Activated CD8-positive, alpha-beta memory T cell treated with anti-CD3 and anti-CD28 coated beads for 1 hour (primary cell): Measurements from ENCODE around the gene NAXD.
"Not testable (repeated sequence)": the region's sequence is repeated elsewhere in the genome, so short reads cannot be mapped to it uniquely, and the experiment has no call there.

Experiments
- DNase-seq, 2 donors: peaks; one replicate each; pipeline ENCODE4 v3.0.0-alpha.2; 2020; ENCODE audit warnings: low read depth in 1 of 2; ENCODE audit errors: extremely low read depth in 1 of 2

The NAXD gene

GRCh38 chr13:110615322-110616102 is at the start of gene NAXD:
TSS of gene NAXD (plus strand) at chr13:110615545. CDS start at chr13:110615602, 57 bp downstream.
- DNase-seq: peak; percentile 38 to 54

- no peak for DNase-seq
Observed at GRCh38 chr13:110566171-110566570, 49.2 kb upstream of the NAXD start.

DNA sequence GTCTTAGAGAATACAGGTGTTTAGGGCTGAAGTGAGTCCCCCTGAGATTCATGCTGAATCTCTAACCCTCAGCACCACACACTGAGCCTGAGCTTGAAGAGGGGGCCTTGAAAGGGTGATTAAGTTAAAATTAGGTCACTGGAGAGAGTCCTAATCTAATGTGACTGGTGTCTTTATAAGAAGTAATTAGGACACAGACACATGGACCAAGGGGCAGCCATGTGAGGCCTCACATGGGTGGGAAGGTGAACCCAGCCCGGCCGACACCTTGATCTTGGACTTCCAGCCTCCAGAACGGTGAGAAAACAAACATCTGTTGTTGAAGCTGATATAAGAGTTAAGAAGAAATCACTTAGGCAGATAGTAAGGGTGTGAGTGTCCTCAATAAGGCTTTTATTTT is 46.7 kb upstream of the NAXD start:
- no peak for DNase-seq

DNA sequence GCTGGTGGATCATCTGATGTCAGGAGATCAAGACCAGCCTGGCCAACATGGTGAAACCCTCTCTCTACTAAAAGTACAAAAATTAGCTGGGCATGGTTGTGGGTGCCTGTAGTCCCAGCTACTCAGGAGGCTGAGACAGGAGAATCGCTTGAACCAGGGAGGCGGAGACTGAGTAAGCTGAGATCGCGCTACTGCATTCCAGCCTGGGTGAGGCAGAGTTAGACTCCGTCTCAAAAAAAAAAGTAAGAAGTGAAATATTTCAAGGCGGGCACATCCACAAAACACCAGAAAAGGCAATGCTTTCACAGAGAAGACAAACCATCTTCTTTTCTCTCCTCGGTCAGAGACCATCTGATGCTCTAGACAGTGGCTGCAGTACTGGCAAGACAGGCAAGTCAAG is 45.4 kb upstream of the NAXD start:
- DNase-seq: not testable (repeated sequence)

DNA sequence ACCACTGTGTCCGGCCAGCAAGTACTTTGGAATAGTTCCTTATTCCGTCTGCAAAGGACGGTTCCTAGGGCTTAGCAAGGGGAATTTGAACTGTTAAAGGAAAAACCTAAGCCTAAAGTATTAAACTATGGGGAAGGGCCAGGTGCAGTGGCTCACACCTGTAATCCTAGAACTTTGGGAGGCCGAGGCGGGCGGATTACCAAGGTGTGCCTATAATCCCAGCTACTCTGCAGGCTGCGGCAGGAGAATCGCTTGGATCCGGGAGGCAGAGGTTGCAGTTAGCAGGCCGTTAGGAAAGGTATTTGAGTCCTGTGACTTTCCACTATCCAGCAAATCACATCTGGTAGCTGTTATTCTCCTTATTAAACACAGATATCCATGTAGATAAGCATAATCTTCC is 44.5 kb upstream of the NAXD start:
- DNase-seq: no peak

- DNase-seq: no peak
Observed at GRCh38 chr13:110571896-110572777, 43.2 kb upstream of the NAXD start.

DNA sequence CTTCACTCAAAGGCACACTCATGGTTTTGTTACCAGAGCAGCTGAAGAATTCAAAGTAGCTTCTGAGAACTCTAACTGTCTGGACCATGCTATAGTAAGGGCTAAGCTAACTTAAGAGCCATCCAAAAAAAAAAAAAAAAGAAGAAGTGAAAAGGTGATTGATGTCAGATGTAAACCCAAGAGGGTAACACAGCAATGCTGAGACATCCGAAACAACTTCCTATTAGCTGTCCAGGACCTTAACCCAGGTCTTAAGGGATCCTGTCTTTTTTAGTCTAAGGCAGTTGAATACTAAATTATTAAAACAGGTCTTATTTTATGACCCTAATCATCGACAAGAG is 42.6 kb upstream of the NAXD start:
- DNase-seq: no peak

- no peak for DNase-seq
Observed at GRCh38 chr13:110574161-110574560, 41.2 kb upstream of the NAXD start.

- no peak for DNase-seq
Observed at GRCh38 chr13:110575322-110576069, 39.8 kb upstream of the NAXD start.

DNA sequence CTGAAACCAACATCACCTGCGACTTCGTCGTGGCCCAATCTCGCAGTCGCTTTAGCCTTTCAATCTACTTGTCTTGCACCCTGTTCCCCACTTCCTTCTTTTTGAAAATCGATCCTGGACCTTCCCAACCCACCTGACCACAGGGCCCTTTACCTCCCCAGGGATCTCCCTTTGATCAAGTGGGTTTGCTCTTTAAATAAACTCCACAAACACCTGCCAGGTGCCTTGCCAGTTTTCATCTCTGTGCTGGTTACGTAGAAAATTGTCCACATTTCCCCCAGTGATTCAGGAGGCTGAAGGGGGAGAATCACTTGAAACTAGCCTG is 39.3 kb upstream of the NAXD start:
- DNase-seq: no peak

DNA sequence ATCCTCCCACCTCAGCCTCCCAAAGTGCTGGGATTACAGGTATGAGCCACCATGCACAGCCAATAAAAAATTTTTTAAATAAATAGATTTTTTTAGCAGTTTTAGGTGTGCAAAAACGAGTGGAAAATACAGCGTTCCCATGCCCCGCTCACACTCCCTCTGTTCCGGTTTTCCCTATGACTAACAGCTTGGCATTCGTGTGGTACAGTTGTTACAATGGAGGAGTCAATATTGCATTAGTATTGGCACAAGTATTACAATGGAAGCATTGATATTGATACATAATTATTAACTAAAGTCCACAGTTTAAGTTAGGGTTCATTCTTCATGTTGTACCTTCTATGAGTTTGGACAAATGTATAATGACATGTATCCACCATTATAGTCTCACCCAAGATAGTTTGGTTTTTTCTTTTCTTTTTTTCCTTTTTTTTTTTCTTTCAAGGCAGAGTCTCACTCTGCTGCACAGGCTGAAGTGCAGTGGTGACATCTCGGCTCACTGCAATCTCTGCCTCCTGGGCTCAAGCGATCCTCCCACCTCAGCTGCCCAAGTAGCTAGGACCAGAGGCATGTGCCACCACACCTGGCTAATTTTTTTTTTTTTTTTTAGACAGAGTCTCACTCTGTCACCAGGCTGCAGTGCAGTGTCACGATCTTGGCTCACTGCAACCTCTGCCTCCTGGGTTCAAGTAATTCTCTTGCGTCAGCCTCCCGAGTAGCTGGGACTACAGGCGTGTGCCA is 38.4 kb upstream of the NAXD start:
- DNase-seq: no peak

DNA sequence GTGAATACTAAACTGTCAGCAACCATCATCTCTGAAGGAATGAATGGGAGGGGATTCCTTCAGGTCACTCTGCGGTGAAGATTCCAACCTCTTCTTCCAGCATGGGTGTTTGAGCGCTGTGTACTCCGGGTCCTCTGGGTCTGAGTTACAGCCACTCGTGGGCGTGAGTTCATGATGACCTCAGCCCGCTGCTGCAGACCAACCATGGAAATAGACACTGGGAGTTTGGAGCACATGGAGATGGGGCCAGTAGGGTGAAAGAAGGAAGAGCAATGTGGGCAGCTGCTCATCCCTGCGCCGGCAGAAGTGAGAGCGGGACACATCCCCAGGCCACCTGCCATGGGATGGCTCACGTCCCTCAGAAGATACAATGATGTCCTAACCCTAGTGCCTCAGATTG is 37.0 kb upstream of the NAXD start:
- no peak for DNase-seq

GRCh38 chr13:110580800-110581199 is 34.5 kb upstream of the NAXD start:
- DNase-seq: no peak

GRCh38 chr13:110581506-110582185 is 33.7 kb upstream of the NAXD start:
- no peak for DNase-seq

DNA sequence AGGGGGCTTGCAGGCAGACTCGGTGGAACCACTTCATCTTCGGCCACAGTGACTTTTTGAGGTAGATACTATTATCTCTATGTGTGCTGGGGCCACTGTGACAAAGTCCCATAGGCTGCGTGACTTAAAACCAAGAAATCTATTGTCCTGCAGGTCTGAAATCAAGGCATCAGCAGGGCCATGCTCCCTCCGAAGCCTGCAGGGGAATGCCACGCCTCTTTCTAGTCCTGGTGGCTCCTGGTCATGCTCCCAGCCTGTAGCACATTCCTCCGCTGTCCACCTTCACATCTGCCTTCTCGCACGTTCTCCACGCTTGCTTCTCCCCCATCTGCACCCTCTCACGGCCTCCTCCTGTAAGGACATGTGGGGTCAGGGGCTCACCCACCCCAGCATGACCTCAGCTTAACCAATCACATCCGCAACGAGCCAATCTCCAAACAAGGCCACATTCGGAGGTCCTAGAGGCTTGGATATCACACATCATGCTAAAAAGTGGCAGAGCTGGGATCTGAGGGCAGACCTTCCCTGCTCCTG is 32.9 kb upstream of the NAXD start:
- no peak for DNase-seq

- DNase-seq: no peak
Observed at GRCh38 chr13:110583178-110583865, 32.0 kb upstream of the NAXD start.

- no peak for DNase-seq
Observed at GRCh38 chr13:110589793-110590390, 25.5 kb upstream of the NAXD start.

DNA sequence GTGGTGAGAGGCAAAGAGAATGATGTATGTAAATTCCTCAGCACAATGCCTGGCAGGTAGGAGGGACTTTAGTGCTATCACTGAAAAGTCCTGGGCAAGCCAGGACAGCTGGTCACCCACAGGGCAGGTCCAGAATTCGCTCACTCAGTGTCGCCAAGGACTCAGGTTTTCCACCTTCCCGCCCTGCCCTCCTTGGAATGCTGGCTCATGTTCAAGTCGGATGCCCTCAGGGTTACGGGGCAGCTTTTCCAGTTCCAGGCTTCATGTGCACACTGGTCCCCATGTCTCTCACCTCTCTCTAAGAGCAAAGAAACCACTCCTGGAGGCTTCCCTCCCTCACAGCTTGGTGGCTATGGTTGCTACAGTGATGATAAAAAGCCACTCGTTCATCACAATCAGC is 24.8 kb upstream of the NAXD start:
- no peak for DNase-seq

- DNase-seq: no peak
Observed at GRCh38 chr13:110592665-110593064, 22.7 kb upstream of the NAXD start.
